ENCODE measurements around the gene DAB1.

DAB1 gene

DNA sequence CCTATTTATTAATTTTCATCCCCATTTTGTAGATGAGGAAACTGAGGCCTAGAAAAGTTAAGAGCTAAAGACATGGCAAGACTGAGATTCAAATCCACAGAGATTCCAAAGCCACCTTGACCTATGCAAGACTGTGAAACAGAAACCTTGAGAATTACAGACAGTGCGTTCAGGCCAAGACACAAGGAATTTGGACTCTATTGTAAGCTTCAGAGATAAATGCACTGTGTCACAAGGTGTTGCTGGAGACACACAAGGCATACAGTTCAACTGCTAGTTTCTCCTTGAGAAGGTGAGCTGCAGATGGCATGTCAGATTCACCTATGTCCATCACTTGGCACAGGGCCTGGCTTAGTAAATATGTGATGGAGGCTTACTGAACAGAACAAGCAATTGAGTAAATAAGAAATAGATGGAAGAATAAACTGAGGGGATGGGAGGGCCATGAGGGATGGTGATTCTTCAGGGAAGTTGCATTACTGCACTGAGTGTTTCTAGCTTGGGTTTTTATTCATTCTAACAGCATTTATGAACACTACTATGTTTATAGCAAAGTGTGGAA, 215.0 kb downstream of the DAB1 start:
- no peak for DNase-seq

DNA sequence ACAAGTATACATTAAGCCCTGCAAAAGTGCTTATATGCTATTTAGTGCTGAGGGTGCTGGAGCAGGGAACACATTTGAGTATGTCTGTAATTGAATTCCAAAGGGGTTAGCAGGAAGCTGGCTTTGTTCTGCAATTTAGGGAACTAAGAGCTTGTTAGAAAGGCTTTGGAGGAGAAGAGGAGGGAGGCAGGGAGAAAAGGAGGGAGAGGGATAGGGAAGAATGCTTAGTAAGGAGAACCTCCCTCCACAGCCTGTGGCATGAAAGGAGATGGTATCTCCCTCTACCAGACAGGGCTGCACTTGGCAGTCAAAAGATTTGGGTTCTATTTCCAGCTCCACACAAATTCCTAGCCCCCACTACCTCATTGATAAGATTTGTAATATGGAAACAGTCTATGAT, 217.8 kb downstream of the DAB1 start:
- DNase-seq = no peak

DNA sequence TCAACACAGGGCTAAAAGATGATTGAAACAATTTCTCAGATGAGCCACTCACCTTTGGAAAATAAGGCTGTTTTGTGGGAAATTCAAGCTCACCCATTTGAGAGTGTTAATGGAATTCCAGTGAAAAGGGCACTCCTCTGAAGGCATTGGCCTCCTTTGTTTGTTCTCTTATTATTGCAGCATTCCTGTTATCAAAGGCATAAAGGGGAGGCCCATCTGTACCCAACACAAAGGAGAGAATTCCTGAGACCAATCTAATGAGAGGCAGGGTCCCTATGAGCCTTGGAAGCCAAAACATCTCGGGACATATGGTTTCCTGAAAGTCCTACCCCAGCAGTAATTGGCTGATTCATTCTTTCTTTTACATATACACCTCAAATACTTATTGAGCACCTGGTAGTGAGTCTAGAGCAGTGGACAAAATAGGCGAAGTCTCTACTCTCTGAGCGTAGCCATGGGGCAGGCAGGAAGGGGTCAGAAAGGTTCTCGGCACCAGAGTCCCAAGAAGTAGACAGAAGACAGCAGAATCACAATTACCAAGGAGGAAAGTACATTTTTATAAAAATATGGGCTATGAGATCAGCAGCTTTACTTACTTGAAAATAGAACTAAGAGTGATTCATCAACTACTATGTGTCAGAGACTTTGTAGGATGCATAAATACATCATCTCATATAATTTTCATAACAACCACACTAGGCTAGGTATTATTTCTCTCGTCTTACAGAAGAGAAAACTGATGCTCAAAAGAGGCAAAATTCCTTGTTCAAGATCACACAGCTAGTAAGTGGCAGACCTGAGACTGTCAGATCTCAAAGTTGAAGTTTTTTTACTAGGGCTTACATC, 218.7 kb downstream of the DAB1 start:
- DNase-seq = no peak

GRCh38 chr1:57204091-57204490, 219.8 kb downstream of the DAB1 start:
- DNase-seq = no peak

GRCh38 chr1:57202241-57202640, 221.6 kb downstream of the DAB1 start:
- DNase-seq = no peak

- DNase-seq = no peak
These were observed 224.9 kb downstream of the DAB1 start for GRCh38 chr1:57198912-57199311.

DNA sequence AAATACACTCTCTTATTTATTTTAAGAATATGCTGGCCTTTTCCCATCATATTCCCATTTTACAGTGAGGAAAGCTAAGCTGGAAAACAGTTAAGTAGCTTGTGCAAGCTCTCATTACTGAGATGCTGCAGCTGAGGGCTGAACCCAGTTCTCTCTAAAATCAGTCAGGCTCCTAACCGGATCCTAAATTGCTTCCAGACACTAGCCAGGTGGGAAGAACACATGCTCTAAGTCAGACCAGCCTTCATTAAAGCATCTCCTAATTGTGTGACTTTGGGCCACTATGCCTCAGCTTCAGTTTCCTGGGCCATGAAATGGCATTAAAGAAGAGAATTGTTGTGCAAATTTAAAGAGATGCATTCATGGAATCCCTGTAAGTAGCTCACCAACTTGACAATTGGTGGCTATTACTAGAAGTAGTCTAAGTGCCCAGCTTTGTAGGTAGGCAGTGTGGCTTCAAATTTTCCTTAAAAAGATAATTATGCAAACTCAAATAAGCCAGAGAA, 228.4 kb downstream of the DAB1 start:
- DNase-seq = no peak

DNA sequence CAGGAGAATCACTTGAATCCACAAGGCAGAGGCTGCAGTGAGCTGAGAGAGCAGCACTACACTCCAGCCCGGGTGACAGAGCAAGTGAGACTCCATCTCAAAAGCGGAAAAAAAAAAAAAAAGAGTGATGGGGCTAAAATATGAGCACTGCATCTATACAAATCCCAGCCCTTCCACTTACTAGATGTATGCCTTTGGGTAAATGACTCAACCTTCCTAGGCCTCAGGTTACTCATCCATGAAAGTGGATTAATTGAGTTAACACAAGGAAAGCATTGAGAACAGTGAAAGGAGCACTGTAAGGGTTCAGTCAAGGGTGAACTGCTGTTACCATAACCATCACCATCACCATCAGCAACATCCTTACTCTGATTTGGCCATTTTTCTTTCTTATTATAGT, 231.6 kb downstream of the DAB1 start:
- no peak for DNase-seq

DNA sequence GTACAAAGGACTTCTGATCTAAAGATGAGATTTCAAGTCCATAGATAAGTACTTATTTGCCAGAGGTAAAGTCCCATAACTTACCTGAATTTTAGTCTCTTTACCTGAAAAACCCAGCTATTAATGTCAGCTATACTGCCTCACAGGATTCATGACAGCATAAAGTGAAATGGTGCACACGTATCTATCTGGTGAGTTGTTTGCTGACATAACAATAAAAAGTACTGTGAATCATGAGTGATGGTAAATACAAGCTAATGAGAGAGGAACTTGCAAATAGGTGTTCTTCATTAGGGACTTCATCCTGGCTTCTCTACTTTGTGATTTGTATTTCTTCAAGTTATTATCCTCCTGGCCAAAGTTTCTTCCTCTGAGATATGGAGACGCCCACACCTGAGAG, 233.0 kb downstream of the DAB1 start:
- no peak for DNase-seq

GRCh38 chr1:57188168-57188567, 235.7 kb downstream of the DAB1 start:
- no peak for DNase-seq

DNA sequence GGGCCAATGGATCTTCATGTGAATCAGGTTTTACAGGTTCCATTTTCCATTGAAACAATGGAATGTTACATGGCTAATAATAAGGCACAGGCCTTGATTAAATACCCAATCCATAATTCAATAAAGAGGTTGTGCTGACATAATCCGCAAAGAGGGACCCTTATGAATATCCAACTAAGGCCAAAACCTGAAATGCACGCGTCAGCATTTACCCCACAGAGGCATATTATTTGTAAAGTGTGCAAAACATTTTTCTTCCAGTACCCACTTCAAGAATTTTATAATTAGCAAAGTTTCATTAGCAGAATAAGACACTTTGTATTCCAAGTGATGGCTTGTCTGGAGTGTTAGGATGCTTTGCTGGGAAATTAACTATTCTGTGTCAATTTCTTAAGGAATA, 237.4 kb downstream of the DAB1 start:
- DNase-seq = no peak

DNA sequence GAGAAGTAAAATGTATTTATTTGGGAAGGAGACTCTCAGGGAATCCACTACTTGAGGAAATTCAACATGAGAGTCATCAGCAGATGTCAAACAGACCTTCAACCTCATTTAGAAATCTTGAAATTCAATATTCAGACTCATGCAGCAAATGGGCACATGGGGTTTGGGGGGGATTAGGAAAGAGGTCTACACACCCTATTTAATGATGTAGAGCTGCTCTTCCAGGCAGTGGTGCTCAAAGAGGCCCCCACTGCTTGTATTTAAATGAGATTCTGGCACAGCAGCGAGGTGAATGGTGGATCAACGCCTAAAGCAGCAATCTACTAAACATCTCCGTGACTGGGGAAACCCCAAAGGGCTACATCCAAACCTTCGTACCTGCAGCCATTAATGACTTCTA, 244.9 kb downstream of the DAB1 start:
- DNase-seq = no peak

- no peak for DNase-seq
These were observed 248.4 kb downstream of the DAB1 start for GRCh38 chr1:57175506-57175905.

GRCh38 chr1:57172040-57172439, 251.8 kb downstream of the DAB1 start:
- DNase-seq = no peak

DNA sequence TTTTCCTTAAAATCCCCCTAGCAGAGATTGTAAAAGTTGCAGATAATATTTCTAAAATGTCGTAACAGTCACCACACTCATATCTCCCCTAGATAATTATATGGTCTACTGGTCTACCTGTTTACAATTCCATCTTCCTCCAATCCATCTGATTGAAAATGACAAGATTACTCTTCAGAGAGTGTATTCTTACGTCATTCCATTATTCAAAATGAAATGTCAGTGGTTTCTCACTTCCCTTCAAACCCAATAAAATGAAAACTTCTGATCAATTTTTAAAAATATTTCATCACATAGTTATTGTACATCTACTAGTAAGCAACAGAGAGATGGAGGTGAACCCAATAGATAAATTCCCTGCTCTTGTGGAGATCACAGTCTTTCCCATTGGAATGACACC, 255.9 kb downstream of the DAB1 start:
- no peak for DNase-seq

GRCh38 chr1:57165546-57165945, 258.3 kb downstream of the DAB1 start:
- no peak for DNase-seq

DNA sequence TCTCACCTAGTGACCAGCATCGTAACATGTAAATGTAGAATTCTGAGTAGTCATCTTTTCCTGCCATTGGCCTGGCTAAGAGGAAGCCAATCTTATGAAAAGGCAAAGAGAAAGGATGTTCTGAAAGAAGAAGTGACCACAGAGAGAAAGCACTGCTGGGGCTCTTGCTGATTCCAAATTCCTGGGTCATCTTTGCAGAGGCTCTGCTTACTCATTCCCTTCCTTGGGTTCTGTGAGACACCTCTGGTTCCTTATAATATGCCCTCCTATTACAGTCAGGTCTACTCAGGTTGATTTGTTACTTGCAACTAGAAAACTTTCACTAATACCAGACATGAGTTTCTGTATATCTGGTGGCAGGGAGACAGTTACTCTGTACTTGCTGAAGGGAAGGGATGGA, 259.3 kb downstream of the DAB1 start:
- no peak for DNase-seq

- DNase-seq = no peak
These were observed 260.1 kb downstream of the DAB1 start for GRCh38 chr1:57163789-57164188.

DNA sequence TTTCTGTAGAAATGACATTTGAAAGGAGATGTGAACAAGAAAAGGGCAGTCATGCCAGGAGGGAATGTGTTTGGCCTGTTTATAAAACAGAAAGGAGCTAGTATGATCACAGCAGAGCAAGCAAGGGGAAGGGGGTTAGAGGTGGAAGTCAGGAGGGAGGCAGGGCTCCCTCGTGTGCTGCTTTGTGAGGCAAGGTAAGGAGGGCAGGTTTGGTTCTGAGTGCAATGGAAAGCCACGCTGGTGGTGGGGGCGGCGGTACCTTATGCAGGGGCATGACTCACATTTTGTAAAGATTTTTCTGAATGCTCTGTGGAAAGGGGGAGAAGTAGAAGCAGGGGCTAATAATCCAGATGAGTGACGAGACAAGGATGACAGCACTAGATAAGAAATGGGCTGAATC, 260.5 kb downstream of the DAB1 start:
- no peak for DNase-seq

GRCh38 chr1:57162607-57163261, 261.1 kb downstream of the DAB1 start:
- no peak for DNase-seq

GRCh38 chr1:57160594-57160993, 263.3 kb downstream of the DAB1 start:
- no peak for DNase-seq

GRCh38 chr1:57158604-57158998, 265.3 kb downstream of the DAB1 start:
- no peak for DNase-seq

DNA sequence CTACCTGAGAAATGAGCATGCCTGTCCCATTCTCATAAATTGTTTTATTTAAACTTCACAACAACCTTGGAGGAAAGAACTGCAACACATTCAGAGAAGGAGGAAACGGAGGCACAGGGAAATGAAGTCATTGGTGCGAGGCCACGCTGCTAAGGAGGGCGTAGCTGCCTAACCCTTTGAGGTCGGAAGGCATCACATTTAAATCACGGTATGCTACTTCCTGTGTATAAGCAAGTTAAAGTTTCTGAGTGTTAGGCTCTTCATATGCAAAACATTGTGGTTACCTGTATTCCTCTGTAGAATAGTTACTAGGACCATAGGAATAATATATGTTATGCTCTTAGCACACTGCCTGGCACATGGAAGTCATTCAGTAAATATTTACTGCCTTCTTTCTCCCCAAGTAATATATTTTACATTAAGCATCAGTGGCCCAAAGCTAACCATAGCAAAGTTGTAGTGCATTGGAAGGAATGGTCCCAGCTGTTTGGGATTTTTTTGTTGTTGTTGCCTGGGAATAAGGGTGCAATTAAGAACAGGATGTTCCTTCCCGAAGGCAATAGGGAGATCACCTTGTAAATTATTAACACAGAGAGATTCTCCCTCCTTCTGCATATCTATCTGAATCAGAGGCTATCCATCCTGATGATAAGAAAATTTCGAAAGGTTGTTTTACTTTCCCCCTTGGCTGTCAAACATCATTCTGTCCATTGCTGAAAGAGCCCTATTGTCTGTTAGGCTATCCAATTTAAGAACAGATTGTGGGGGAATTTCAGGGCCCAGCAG, 265.8 kb downstream of the DAB1 start:
- DNase-seq = no peak

Data from activated T-cell treated with anti-CD3 and anti-CD28 coated beads for 4 hours (primary cell).